ENCODE results near the gene CD4.
A peak's percentile ranks its signal among the peaks of the same experiment; 100 is the strongest.

DNA sequence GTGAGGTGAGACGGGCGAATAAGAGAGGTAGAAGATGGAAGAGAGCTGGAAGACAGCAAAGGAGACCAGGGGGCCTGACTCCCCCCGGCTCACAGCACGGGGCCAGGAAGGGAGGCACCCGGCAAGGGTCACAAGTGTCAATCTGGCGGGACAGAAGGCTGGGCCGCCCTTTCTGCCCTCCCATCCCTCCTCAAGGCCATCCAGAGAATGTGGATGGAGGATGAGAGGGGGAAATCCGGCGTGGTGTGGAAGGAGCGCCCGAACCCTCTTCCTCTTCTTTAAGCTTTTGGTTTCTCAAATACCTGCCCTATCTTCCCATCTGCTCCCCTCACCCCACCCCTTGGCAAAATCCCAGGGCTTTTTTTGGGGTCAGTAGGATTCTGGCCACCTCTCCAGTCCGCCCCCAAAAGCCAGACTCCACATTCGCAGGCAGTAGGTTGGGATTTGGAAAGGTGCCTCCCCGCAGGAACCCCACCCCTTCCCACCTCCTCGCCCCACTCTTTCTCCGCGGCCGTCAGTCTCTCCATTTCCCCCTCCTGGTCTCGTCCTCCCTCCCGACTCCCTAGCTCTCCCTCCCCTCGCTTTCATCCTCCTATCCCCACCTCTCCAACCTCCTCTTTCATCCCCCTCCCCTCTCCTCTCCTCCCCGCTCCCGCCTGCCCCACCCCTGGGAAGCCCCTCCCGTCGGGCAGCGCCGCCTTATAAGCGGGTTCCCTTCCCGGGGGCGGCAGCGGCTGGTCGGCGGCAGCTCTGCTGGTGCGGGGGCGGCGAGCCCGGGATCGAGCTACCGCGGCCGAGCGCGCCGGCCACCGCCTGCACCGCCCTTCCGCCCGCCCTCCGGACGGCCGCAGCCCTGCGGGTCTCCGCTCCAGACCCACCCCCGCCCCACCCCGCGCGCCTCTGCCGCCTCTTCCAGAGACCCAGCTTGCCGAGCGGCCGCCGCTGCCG, 23.4 kb upstream of the CD4 start, which contains the start of gene PTMS:
- TF ChIP-seq SP1 (IDR thresholded peaks at IDR 0.05) = peak; percentile 48
- TF ChIP-seq, protein P1, sequence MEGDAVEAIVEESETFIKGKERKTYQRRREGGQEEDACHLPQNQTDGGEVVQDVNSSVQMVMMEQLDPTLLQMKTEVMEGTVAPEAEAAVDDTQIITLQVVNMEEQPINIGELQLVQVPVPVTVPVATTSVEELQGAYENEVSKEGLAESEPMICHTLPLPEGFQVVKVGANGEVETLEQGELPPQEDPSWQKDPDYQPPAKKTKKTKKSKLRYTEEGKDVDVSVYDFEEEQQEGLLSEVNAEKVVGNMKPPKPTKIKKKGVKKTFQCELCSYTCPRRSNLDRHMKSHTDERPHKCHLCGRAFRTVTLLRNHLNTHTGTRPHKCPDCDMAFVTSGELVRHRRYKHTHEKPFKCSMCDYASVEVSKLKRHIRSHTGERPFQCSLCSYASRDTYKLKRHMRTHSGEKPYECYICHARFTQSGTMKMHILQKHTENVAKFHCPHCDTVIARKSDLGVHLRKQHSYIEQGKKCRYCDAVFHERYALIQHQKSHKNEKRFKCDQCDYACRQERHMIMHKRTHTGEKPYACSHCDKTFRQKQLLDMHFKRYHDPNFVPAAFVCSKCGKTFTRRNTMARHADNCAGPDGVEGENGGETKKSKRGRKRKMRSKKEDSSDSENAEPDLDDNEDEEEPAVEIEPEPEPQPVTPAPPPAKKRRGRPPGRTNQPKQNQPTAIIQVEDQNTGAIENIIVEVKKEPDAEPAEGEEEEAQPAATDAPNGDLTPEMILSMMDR (IDR thresholded peaks at IDR 0.05; ENCODE audit: low read depth, low read length, missing input control) = no peak
- TF ChIP-seq, protein P2, sequence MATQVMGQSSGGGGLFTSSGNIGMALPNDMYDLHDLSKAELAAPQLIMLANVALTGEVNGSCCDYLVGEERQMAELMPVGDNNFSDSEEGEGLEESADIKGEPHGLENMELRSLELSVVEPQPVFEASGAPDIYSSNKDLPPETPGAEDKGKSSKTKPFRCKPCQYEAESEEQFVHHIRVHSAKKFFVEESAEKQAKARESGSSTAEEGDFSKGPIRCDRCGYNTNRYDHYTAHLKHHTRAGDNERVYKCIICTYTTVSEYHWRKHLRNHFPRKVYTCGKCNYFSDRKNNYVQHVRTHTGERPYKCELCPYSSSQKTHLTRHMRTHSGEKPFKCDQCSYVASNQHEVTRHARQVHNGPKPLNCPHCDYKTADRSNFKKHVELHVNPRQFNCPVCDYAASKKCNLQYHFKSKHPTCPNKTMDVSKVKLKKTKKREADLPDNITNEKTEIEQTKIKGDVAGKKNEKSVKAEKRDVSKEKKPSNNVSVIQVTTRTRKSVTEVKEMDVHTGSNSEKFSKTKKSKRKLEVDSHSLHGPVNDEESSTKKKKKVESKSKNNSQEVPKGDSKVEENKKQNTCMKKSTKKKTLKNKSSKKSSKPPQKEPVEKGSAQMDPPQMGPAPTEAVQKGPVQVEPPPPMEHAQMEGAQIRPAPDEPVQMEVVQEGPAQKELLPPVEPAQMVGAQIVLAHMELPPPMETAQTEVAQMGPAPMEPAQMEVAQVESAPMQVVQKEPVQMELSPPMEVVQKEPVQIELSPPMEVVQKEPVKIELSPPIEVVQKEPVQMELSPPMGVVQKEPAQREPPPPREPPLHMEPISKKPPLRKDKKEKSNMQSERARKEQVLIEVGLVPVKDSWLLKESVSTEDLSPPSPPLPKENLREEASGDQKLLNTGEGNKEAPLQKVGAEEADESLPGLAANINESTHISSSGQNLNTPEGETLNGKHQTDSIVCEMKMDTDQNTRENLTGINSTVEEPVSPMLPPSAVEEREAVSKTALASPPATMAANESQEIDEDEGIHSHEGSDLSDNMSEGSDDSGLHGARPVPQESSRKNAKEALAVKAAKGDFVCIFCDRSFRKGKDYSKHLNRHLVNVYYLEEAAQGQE (IDR thresholded peaks at IDR 0.05) = peak; percentile 56

Measured in liver (tissue), 3 donors.